SKM-1 (cell line): ENCODE results near the gene UBR3.

ENCODE experiments used
- DNase-seq: peaks from one replicate; lab custom pipeline; 2025; ENCODE audit not compliant: unreplicated experiment; lab: John Stamatoyannopoulos, UW

UBR3 gene

GRCh38 chr2:169994752-169995151 is 167.5 kb downstream of the UBR3 start:
- no peak for DNase-seq

GRCh38 chr2:169997140-169997887 is 170.1 kb downstream of the UBR3 start:
- no peak for DNase-seq

- DNase-seq, result no peak
Observed at GRCh38 chr2:169999054-169999453, 171.8 kb downstream of the UBR3 start.

GRCh38 chr2:170002096-170002495 is 174.8 kb downstream of the UBR3 start:
- no peak for DNase-seq

GRCh38 chr2:170005702-170006101 is 178.4 kb downstream of the UBR3 start:
- no peak for DNase-seq

DNA sequence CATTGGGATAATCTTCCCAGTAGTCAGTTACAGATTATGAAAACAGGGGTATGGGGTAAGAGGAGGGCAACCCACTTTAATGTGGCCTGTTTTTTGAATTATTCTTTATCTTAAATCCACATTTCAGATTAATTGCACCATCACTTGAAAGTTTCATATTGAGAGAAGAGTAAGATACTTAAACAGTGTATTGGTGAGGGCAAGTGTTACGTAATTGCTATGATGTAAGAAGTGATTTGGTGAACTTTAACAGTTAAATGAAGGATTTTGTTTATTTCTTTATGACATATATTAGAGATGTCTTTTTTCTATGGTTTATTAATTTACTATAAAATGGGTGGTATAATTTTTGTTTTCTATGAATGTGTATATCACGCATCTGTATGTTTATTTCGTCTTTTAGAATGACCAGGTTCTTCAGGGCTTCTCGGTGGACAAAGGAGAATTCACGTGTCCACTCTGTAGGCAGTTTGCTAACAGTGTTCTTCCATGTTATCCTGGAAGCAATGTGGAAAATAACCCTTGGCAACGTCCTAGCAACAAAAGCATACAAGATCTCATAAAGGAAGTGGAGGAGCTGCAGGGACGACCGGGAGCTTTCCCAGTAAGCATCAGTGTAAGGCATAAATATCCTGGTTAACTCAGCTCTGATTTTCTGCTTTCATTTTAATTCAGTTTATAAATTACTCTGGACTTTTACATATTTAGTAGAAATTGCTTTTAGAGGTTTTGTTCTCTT is 179.5 kb downstream of the UBR3 start:
- no peak for DNase-seq

GRCh38 chr2:170009209-170009608 is 182.0 kb downstream of the UBR3 start:
- no peak for DNase-seq

DNA sequence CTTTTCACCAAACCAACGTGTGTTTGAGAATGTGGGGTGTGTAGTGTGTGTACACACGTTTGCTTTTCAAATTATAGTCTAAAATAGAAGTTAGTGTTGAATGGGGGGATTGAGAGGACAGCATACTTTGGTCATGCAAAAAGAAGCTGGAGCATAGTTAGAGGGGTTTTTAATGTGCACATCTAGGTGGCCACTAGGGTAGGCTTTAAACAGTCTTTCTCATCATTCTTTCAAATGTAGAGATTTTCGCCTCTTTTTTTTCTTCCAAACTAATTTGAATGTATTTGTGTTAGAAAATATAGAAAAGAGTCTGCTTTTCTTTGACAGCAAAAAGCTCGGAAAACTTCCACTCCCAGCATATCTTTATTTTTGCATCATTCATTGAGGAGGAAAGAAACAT is 185.5 kb downstream of the UBR3 start:
- DNase-seq, result no peak

GRCh38 chr2:170013802-170014551 is 186.7 kb downstream of the UBR3 start:
- no peak for DNase-seq

- no peak for DNase-seq
Observed at GRCh38 chr2:170014769-170015168, 187.5 kb downstream of the UBR3 start.

- DNase-seq, result no peak
Observed at GRCh38 chr2:170017860-170018532, 190.7 kb downstream of the UBR3 start.

DNA sequence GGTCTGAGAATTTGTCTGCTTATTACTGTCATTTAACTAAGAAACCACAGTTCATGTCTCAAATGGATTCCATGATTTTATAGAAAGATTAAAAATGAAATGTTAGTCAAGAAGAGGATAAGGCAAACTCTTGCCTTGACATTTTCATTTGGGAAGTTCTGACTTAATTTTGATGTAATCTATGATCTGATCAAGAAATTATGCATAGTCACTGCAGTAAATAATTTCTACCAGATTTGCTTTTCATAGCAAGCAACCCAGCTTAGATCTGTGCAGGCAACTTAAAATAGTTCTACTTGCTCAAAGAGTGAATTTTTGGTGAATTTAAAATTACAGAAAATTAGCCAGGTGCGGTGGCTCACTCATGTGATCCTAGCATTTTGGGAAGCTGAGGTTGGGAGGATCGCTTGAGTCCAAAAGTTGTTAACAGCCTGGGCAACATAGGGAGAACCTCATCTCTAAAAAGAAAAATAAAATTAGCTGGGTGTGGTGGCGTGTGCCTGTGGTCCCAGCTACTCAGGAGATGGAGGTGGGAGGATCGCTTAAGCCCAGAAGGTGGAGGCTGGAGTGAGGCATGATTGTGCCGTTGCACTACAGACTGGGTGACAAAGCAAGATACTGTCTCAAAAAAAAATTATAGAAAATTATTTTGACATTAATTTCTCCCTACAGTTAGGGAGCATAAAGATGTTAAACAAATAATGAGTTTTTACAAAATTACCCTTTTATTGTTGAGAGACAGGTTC is 192.0 kb downstream of the UBR3 start:
- no peak for DNase-seq

- DNase-seq, result no peak
Observed at GRCh38 chr2:170020777-170021176, 193.5 kb downstream of the UBR3 start.

DNA sequence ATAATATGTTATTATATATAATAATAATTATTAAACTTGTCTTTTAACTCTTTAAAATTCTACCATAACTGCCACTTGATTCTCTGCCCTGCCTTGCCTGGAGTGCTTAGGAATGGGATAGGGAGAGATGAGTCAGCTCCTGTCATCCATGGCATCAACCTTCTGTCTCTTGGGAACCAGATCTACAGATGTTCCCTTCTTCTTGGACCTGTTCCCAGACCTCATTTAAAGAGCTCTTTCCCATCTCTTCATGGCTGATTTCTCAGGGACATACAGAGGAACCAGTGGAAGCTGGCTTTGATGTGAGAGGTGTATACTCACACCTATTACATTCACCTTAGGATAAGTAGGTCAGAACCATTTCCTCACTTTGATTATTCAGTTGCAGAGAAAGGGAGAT is 195.4 kb downstream of the UBR3 start:
- DNase-seq, result no peak

DNA sequence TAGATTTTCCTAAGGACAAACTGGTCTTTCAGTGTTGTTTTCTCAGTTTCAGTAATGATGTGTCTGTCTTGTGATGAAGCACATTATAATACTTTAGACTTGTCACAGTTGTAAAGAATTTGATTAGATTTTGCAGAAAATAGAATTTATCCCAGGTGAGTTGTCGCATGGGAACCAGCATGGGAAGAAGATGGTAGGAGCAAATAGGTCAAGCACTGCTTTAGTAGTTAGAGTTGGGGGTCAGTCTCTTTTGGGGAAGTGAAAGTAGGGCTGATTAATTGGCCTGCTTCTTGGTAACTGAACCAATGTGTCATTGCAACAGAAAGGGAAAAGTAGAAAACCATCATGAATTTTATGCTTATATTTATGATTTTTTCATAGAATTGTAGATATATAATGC is 197.5 kb downstream of the UBR3 start:
- DNase-seq, result no peak

GRCh38 chr2:170025223-170025622 is 198.0 kb downstream of the UBR3 start:
- no peak for DNase-seq

- no peak for DNase-seq
Observed at GRCh38 chr2:170026361-170026760, 199.1 kb downstream of the UBR3 start.

- no peak for DNase-seq
Observed at GRCh38 chr2:170029551-170029950, 202.3 kb downstream of the UBR3 start.

- DNase-seq, result peak; percentile 34
Observed at GRCh38 chr2:170030040-170030439, 202.8 kb downstream of the UBR3 start.

DNA sequence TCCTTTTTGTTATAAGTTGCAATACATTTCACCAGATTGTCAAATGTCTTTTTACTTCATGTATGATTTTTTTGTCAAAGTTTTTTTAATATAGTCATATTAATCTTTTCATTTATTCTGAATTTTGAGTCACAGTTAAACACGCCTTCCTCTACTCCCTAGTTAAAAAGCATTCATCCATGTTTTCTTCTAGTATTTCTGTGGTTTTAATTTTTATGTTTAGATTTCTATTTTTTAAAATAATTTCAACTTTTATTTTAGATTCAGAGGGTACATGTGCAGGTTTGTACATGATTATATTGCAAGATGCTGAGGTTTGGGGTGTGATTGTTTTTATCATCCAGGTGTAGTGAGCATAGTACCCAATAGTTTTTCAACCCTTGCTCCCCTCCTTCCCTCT is 204.0 kb downstream of the UBR3 start:
- DNase-seq, result no peak

GRCh38 chr2:170034596-170034995 is 207.3 kb downstream of the UBR3 start:
- DNase-seq, result no peak
